Fibroblast of the aortic adventitia (primary cell): ENCODE results near the gene TFIP11. TPM values are rescaled to one million over a fixed set of nuclear protein-coding genes. Genes with fewer than 3 reads are reported as not detected.

Experiments
- DNase-seq: peaks from one replicate; pipeline ENCODE4 v3.0.0-alpha.2; 2010; ENCODE audit warnings: low read depth
- H3K4me3 ChIP-seq: 2 replicates; pipeline ENCODE4 v1.5.1; 2011; ENCODE audit warnings: low read depth, mild to moderate bottlenecking, control low read depth, low read length, moderate library complexity
- CTCF ChIP-seq: IDR thresholded peaks from 2 replicates; pipeline ENCODE4 v1.5.1; 2011; ENCODE audit warnings: mild to moderate bottlenecking, low read length, control low read depth, inconsistent platforms; ENCODE audit not compliant: insufficient read depth
- total RNA-seq: library from RNA; depleted of rRNA; stranded (reverse); fragments of >200 nt; gene quantifications from 2 replicates; pipeline ENCODE4 v1.2.3, GENCODE V29; 2012; ENCODE audit warnings: low replicate concordance

The TFIP11 gene
- total RNA-seq, 1 donor = 25.4 TPM

GRCh38 chr22:26554956-26555355 lies 42.7 kb upstream of the TFIP11 start:
- DNase-seq = no peak
- no peak for TF ChIP-seq CTCF
- H3K4me3 ChIP-seq = no peak overlapping the region

DNA sequence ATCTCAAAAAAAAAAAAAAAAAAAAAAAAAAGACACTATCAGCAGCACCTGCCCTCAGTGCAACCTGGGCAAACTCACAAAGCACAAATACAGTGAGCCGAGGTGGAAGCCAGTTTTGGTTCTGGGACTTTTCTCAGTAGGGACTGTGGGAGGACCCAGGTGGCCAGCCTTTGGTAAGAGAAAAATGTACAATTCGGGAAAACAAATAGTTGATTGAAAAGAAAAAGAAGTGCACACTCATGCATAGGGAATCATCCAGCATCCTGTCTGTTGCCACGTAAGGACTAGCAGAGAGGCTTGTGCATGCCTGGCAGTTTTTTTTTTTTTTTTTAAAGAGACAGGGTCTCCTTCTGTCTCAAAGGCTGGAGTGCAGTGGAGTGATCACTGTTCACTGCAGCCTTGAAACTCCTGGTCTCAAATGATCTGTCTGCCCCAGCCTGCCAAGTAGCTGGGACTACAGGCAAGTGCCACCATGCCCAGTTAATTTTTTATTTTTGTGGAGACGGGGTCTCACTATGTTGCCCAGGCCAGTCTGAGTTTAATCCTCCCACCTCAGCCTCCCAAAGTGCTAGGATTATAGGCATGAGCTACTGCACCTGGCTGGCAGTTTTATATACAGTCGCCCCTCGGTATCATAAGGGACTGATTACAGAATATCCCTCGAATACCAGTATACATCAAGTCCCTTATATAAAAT lies 40.9 kb upstream of the TFIP11 start:
- no peak for TF ChIP-seq CTCF
- peak overlapping the region; percentile 31 for H3K4me3 ChIP-seq
- peak; percentile 85 for DNase-seq

- H3K4me3 ChIP-seq = no peak overlapping the region
- peak; percentile 42 for DNase-seq
- TF ChIP-seq CTCF = no peak
Observed at GRCh38 chr22:26552466-26552865, 40.2 kb upstream of the TFIP11 start.

DNA sequence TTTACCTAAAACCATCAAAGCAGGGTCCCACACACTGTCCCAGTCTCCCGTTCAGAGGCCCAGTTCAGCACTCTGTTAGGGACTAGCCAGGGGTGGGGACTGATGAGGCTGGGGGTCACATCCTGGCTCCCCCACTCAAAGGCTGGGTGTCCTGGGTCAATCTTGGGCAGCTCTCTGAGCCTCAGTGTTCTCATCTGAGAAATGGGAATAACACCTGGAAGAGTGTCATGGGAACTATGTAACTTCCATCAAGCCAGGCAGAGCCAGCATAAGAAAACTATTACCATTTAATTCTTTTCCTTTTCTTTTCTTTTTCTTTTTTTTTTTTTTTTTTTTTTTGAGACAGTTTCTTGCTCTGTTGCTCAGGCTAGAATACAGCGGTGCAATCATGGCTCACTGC lies 39.3 kb upstream of the TFIP11 start:
- DNase-seq = no peak
- TF ChIP-seq CTCF = no peak
- H3K4me3 ChIP-seq = no peak overlapping the region

DNA sequence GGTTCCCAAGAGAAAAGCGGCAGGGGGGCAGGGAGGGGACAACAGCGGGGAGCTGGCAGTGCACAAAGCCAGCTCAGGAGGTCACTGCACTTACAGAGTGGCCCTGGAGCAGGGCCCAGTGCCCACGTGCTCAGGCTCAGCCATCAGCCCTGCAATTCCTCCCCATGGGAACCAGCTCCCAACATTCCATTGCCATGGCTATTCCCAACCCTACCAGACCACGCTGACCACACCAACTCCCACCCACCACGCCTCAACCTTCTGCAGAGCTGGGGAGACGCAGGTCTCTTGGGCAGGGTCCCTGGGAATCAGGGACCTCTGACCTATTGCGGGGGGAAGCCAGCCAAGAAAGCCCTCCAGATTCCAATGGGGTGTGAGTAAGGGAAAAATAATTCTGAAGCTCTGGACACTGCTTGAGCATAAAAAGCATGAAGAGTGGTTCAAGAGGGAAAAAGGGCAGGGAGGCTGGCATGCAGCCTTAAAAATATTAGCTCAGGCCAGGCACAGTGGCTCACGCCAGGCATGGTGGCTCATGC lies 38.3 kb upstream of the TFIP11 start:
- TF ChIP-seq CTCF = no peak
- H3K4me3 ChIP-seq = no peak overlapping the region
- DNase-seq = peak; percentile 89

DNA sequence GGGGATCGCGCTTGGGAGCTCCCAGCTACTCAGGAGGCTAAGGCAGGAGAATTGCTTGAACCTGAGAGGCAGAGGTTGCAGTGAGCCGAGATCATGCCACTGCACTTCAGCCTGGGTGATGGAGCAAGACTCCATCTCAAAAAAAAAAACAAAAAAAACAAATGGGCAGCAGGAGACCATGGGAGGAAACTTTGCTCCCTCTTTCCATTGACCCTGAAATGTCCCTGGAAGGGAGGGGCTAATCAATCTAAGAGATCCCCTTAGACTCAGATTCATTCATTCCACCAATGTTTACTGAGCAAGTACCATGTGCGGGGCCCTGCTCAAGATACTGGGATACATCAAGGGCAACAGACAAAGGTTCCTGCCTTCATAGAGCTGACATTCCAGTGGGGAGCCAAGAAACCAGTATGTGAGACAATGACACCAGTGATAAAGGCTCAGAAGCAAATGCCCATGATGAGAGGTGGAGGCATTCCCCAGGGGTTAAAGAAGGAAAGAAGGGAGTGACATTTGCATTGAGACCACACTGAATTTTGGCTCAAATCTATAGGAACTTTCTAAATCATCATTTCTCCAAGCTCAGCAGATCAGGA lies 37.7 kb upstream of the TFIP11 start:
- TF ChIP-seq CTCF = no peak
- no peak for DNase-seq

More for the DNA sequence above, 37.7 kb upstream of the TFIP11 start:
- H3K4me3 ChIP-seq = no peak overlapping the region
